Measurements from ENCODE around the gene KCNMA1. TPM values are rescaled to one million over a fixed set of nuclear protein-coding genes. Genes with fewer than 3 reads are reported as not detected.

The KCNMA1 gene
- total RNA-seq, 2 donors from 2014 or later: 5.9 to 9.3 TPM

GRCh38 chr10:77630507-77630848 is 7.1 kb downstream of the KCNMA1 start:
- Histone ChIP-seq H3K27me3 (no peaks in the 10 kb centered on the region), H3K4me1 (no peaks in the 10 kb centered on the region), H3K9me3 (no peaks in the 10 kb centered on the region), H3K27ac (no peak overlapping the region), H3K4me3 (no peak overlapping the region), H3K36me3 (replicated peaks in 1 of 2; ENCODE audit: insufficient read depth in 1 of 2, low read depth in 2 of 2) (no peaks in the 10 kb centered on the region)
- WGBS, 2 donors: 92 to 97% methylated on average over 5 of the region's 5 CpGs
- intact Hi-C loops (cut with DNase I): loop anchor here (10.0 kb wide), 1 partner anchor 386 kb away; no protein-coding TSS in a partner anchor
- DNase-seq (no peak), ATAC-seq (no peak)
- TF ChIP-seq POLR2A (IDR thresholded peaks at IDR 0.05): no peak
- TF ChIP-seq, protein P1, sequence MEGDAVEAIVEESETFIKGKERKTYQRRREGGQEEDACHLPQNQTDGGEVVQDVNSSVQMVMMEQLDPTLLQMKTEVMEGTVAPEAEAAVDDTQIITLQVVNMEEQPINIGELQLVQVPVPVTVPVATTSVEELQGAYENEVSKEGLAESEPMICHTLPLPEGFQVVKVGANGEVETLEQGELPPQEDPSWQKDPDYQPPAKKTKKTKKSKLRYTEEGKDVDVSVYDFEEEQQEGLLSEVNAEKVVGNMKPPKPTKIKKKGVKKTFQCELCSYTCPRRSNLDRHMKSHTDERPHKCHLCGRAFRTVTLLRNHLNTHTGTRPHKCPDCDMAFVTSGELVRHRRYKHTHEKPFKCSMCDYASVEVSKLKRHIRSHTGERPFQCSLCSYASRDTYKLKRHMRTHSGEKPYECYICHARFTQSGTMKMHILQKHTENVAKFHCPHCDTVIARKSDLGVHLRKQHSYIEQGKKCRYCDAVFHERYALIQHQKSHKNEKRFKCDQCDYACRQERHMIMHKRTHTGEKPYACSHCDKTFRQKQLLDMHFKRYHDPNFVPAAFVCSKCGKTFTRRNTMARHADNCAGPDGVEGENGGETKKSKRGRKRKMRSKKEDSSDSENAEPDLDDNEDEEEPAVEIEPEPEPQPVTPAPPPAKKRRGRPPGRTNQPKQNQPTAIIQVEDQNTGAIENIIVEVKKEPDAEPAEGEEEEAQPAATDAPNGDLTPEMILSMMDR (IDR thresholded peaks at IDR 0.05): no peak

- Histone ChIP-seq H3K9me3 (no peaks in the 10 kb centered on the region), H3K27me3 (no peaks in the 10 kb centered on the region), H3K4me3 (no peak overlapping the region), H3K36me3 (replicated peaks in 1 of 2; ENCODE audit: insufficient read depth in 1 of 2, low read depth in 2 of 2) (no peaks in the 10 kb centered on the region), H3K4me1 (no peaks in the 10 kb centered on the region), H3K27ac (no peak overlapping the region)
- DNase-seq: no peak
- 80 to 82% methylated on average over 9 to 11 of the region's 11 CpGs for WGBS, 2 donors
- no peak for ATAC-seq
- intact Hi-C loops (cut with DNase I): loop anchor here (10.0 kb wide), 1 partner anchor 385 kb away; no protein-coding TSS in a partner anchor
- TF ChIP-seq, protein P1 (IDR thresholded peaks at IDR 0.05): no peak
- TF ChIP-seq POLR2A (IDR thresholded peaks at IDR 0.05): no peak
Observed at GRCh38 chr10:77629775-77630506, 7.7 kb downstream of the KCNMA1 start.

- H3K27ac ChIP-seq: no peak overlapping the region
- no peaks in the 10 kb centered on the region for H3K9me3 ChIP-seq
- H3K27me3 ChIP-seq: no peaks in the 10 kb centered on the region
- no peaks in the 10 kb centered on the region for H3K36me3 ChIP-seq (replicated peaks in 1 of 2; ENCODE audit: insufficient read depth in 1 of 2, low read depth in 2 of 2)
- no peaks in the 10 kb centered on the region for H3K4me1 ChIP-seq
- TF ChIP-seq POLR2A (IDR thresholded peaks at IDR 0.05): no peak
- TF ChIP-seq, protein P1 (IDR thresholded peaks at IDR 0.05): no peak
- DNase-seq (no peak), ATAC-seq (no peak)
- 87 to 89% methylated on average over 8 of the region's 8 CpGs for WGBS, 2 donors
- intact Hi-C loops (cut with DNase I): no loop called here
- H3K4me3 ChIP-seq: no peak overlapping the region
Observed at GRCh38 chr10:77628906-77629730, 8.5 kb downstream of the KCNMA1 start.

GRCh38 chr10:77626266-77626935 is 11.2 kb downstream of the KCNMA1 start:
- Histone ChIP-seq H3K27ac (no peak overlapping the region), H3K27me3 (no peaks in the 10 kb centered on the region)
- intact Hi-C loops (cut with DNase I): no loop called here

More at GRCh38 chr10:77626266-77626935, 11.2 kb downstream of the KCNMA1 start:
- no peaks in the 10 kb centered on the region for H3K4me1 ChIP-seq
- DNase-seq: no peak
- H3K9me3 ChIP-seq: no peaks in the 10 kb centered on the region
- H3K36me3 ChIP-seq (replicated peaks in 1 of 2; ENCODE audit: insufficient read depth in 1 of 2, low read depth in 2 of 2): no peaks in the 10 kb centered on the region
- TF ChIP-seq, protein P1 (IDR thresholded peaks at IDR 0.05): no peak
- no peak for TF ChIP-seq POLR2A (IDR thresholded peaks at IDR 0.05)
- 84 to 88% methylated on average over 8 of the region's 8 CpGs for WGBS, 2 donors
- no peak for ATAC-seq
- H3K4me3 ChIP-seq: no peak overlapping the region
